SK-N-SH (cell line): ENCODE results near the gene HAGHL. TPM values are rescaled to one million over a fixed set of nuclear protein-coding genes. Genes with fewer than 3 reads are reported as not detected.

ENCODE experiments used
- CHD2 ChIP-seq: fragments of 150-350 bp; IDR thresholded peaks from 2 replicates; pipeline ENCODE4 v1.6.1; 2018; ENCODE audit warnings: low read length; ENCODE audit not compliant: partially characterized antibody
- EZH2phosphoT487 ChIP-seq: fragments of 200-600 bp; sonication (generic); IDR thresholded peaks from 2 replicates; pipeline ENCODE4 v1.6.1; 2017; ENCODE audit warnings: low read depth, mixed run types, mild to moderate bottlenecking, antibody characterized with exemption, moderate library complexity, borderline replicate concordance
- FOSL2 ChIP-seq: IDR thresholded peaks from 2 replicates; pipeline ENCODE4 v1.4.0; 2012; ENCODE audit warnings: low read depth, mild to moderate bottlenecking, moderate library complexity, borderline replicate concordance
- FOXJ3 ChIP-seq: sonication (generic); formaldehyde crosslinking; IDR thresholded peaks from 2 replicates; pipeline ENCODE4 v1.5.1; 2020; ENCODE audit warnings: mild to moderate bottlenecking, missing genetic modification reagents
- GABPA ChIP-seq: IDR thresholded peaks from 2 replicates; pipeline ENCODE4 v1.4.0; 2012; ENCODE audit warnings: low read depth, mild to moderate bottlenecking
- IRF3 ChIP-seq: fragments of 150-350 bp; IDR thresholded peaks from 2 replicates; pipeline ENCODE4 v1.6.1; 2016; ENCODE audit warnings: mild to moderate bottlenecking, low read depth, low read length
- MAX ChIP-seq: IDR thresholded peaks from 2 replicates; pipeline ENCODE4 v1.4.0; 2012; ENCODE audit warnings: low read depth
- MEF2A ChIP-seq: IDR thresholded peaks from 2 replicates; pipeline ENCODE4 v1.4.0; 2012; ENCODE audit warnings: low read depth, borderline replicate concordance
- NFIC ChIP-seq: IDR thresholded peaks from 2 replicates; pipeline ENCODE4 v1.4.0; 2012; ENCODE audit warnings: borderline replicate concordance
- NRF1 ChIP-seq: IDR thresholded peaks from 2 replicates; pipeline ENCODE4 v1.6.1; 2012; ENCODE audit warnings: low read depth, mild to moderate bottlenecking, low read length
- PBX3 ChIP-seq: IDR thresholded peaks from 2 replicates; pipeline ENCODE4; 2012
- RAD21 ChIP-seq: IDR thresholded peaks from 2 replicates; pipeline ENCODE4 v1.6.1; 2012; ENCODE audit warnings: mild to moderate bottlenecking, low read length
- RCOR1 ChIP-seq: fragments of 150-350 bp; IDR thresholded peaks from 2 replicates; pipeline ENCODE4 v1.6.1; 2017; ENCODE audit warnings: antibody characterized with exemption, low read length
- TEAD4 ChIP-seq: IDR thresholded peaks from 2 replicates; pipeline ENCODE4 v1.4.0; 2012; ENCODE audit warnings: mild to moderate bottlenecking, borderline replicate concordance; ENCODE audit not compliant: insufficient read depth
- USF1 ChIP-seq: IDR thresholded peaks from 2 replicates; pipeline ENCODE4 v1.4.0; 2012; ENCODE audit warnings: low read depth, borderline replicate concordance
- USF2 ChIP-seq: fragments of 150-350 bp; IDR thresholded peaks from 2 replicates; pipeline ENCODE4 v1.6.1; 2017; ENCODE audit warnings: antibody characterized with exemption, low read length, low read depth, borderline replicate concordance
- YY1 ChIP-seq: IDR thresholded peaks from 2 replicates; pipeline ENCODE4 v1.4.0; 2012; ENCODE audit warnings: low read depth, mild to moderate bottlenecking
- ZBTB33 ChIP-seq: IDR thresholded peaks from 2 replicates; pipeline ENCODE4 v1.4.0; 2012; ENCODE audit warnings: low read depth, borderline replicate concordance
- polyA plus RNA-seq, 3 experiments: library from polyadenylated mRNA; depleted of rRNA; stranded (reverse); fragments of >200 nt; gene quantifications; 2 replicates each; pipeline ENCODE4 v1.2.3, GENCODE V29; 2012

Gene HAGHL
- polyA plus RNA-seq, 1 of the 3 experiments (the other 2 are of a cell fraction) = 65.5 TPM

- TF ChIP-seq PBX3 (peak; percentile 38), USF1 (0 out of 2 replicates have a peak, but pooled peaks have one; percentile 25), FOXJ3 (no peak), YY1 (no peak), RAD21 (no peak), ZBTB33 (no peak), MEF2A (no peak), IRF3 (no peak), USF2 (no peak), RCOR1 (no peak), CHD2 (no peak), TEAD4 (no peak), EZH2phosphoT487 (no peak), NFIC (no peak), FOSL2 (no peak), NRF1 (peak; percentile 62; the same call in 1 of the 2 replicates), MAX (peak; percentile 95), GABPA (peak; percentile 81)
Measured at GRCh38 chr16:720990-721764, 5.7 kb upstream of the HAGHL start, which contains the start of gene ANTKMT (continued).
